H1 (cell line): Measurements from ENCODE around the gene HGFAC. TPM values are rescaled to one million over a fixed set of nuclear protein-coding genes. Genes with fewer than 3 reads are reported as not detected.

Source experiments
- CEBPB ChIP-seq: IDR thresholded peaks from 2 replicates; pipeline ENCODE4 v1.6.1; 2012; ENCODE audit warnings: low read depth, low read length
- FOSL1 ChIP-seq: IDR thresholded peaks from 2 replicates; pipeline ENCODE4 v1.6.1; 2011; ENCODE audit warnings: mild to moderate bottlenecking, low read depth, low read length, moderate library complexity; ENCODE audit not compliant: insufficient read depth
- GABPA ChIP-seq: IDR thresholded peaks from 2 replicates; pipeline ENCODE4 v1.6.1; 2011; ENCODE audit warnings: mild to moderate bottlenecking, low read length, moderate library complexity, borderline replicate concordance; ENCODE audit not compliant: insufficient read depth
- GTF2F1 ChIP-seq: IDR thresholded peaks from 2 replicates; pipeline ENCODE4 v1.6.1; 2012; ENCODE audit warnings: low read depth, low read length, improper control_type of control experiment, borderline replicate concordance
- POU5F1 ChIP-seq: IDR thresholded peaks from 2 replicates; pipeline ENCODE4 v1.6.1; 2011; ENCODE audit warnings: low read depth, mild to moderate bottlenecking, low read length, moderate library complexity
- SP2 ChIP-seq: IDR thresholded peaks from 2 replicates; pipeline ENCODE4 v1.6.1; 2012; ENCODE audit warnings: mild to moderate bottlenecking, low read length, inconsistent platforms
- polyA plus RNA-seq, 7 experiments: library from polyadenylated mRNA; depleted of rRNA in 3 of 7; stranded (reverse) in 5 of 7; unstranded in 2 of 7; fragments of >200 nt in 5 of 7; fragments of 200-250 nt in 2 of 7; gene quantifications; 1 replicate in 5 of 7; 2 replicates in 1 of 7; 4 replicates in 1 of 7; pipeline versions ENCODE4 v1.2.1 to v1.2.3, GENCODE V29; 2011 to 2013; ENCODE audit warnings: missing spikeins in 2 of 7, mixed read lengths in 2 of 7
- total RNA-seq: library from RNA; stranded (reverse); fragmentation: NEBNext Ultra II Directional; extraction: Animal tissue kit (Norgen Biotek cat#: 25700); gene quantifications from 2 replicates; pipeline ENCODE4 v1.2.1, GENCODE V29; 2021

Gene HGFAC
- total and polyA plus RNA-seq, 2 of the 8 experiments (the other 6 are each of a cell fraction or from before 2014, with no cell fraction given): 0.14 to 0.15 TPM

DNA sequence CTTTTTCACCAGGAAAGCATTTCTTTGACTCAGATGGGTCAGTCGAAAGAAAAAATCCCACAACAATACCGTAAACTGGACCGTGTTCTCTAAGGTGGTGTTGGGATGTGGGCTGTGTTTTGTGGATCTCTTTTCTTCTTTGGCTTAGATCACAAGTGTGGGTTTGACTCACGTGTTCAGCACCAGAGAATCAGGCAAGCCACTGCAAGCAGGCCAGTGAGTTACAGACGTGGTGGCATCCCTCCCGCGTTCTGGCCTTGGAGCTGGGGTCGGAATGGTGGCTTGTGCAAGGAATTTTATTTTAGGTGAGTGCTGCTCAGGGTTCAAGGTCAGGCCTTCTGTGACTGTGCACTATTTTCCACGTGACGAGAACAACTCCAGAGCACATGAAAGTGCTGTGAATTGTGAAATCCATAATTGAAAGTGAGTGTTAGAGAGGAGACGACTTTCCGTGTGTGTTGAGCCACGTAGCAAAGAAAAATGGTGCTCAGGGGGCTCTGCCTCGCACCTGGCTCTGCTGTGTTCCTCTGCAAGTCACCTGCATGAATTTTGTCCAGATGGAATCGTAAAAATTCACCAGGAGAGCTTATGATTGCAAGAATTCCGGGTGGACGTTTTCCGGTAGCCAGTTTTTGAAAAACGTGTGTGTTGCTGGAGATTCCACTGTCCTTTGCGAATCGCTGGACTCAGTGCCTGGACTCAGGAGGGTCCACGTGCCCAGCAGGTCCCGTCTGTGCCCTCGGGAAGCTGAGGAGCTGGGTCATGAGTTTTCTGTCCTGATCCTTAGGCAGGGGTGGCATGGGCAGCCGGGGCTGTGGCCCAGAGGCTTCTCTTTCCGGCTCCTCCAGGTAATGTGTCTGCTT lies 33.6 kb upstream of the HGFAC start (continued):
- TF ChIP-seq GTF2F1: no peak
- TF ChIP-seq POU5F1: no peak
- TF ChIP-seq FOSL1: no peak
- no peak for TF ChIP-seq GABPA
- TF ChIP-seq SP2: no peak
- no peak for TF ChIP-seq CEBPB
- TF ChIP-seq, all 59 proteins: peak for 0
